NOMO-1 treated with dmso at 0.1 percent for 144 hours (cell line): Measurements from ENCODE around the gene CXCR6.

Source experiments
- DNase-seq: peaks from one replicate; lab custom pipeline; 2025; ENCODE audit not compliant: unreplicated experiment; lab: John Stamatoyannopoulos, UW

Gene CXCR6

GRCh38 chr3:45943207-45943846 is at the start of gene CXCR6:
TSS of gene CXCR6 (plus strand) at chr3:45943464. CDS start at chr3:45946482, 3,018 bp downstream.
- no peak for DNase-seq

GRCh38 chr3:45894015-45894414 is 49.2 kb upstream of the CXCR6 start:
- no peak for DNase-seq

GRCh38 chr3:45895686-45896468 is 47.4 kb upstream of the CXCR6 start:
- DNase-seq, result no peak

- no peak for DNase-seq
Observed at GRCh38 chr3:45896956-45897355, 46.3 kb upstream of the CXCR6 start.

GRCh38 chr3:45904931-45905330 is 38.3 kb upstream of the CXCR6 start:
- DNase-seq, result no peak

- no peak for DNase-seq
Observed at GRCh38 chr3:45905755-45906154, 37.5 kb upstream of the CXCR6 start.

GRCh38 chr3:45906681-45907407 is 36.4 kb upstream of the CXCR6 start:
- no peak for DNase-seq

- DNase-seq, result no peak
Observed at GRCh38 chr3:45907769-45908705, 35.2 kb upstream of the CXCR6 start.

- no peak for DNase-seq
Observed at GRCh38 chr3:45908761-45909160, 34.5 kb upstream of the CXCR6 start.

- DNase-seq, result no peak
Observed at GRCh38 chr3:45909542-45909941, 33.7 kb upstream of the CXCR6 start.

- DNase-seq, result no peak
Observed at GRCh38 chr3:45910892-45911291, 32.4 kb upstream of the CXCR6 start.

- no peak for DNase-seq
Observed at GRCh38 chr3:45911511-45912226, 31.6 kb upstream of the CXCR6 start.

GRCh38 chr3:45912435-45912834 is 30.8 kb upstream of the CXCR6 start:
- no peak for DNase-seq

GRCh38 chr3:45914362-45915058 is 28.8 kb upstream of the CXCR6 start:
- no peak for DNase-seq

GRCh38 chr3:45915059-45915439 is 28.2 kb upstream of the CXCR6 start:
- DNase-seq, result no peak

GRCh38 chr3:45915518-45916231 is 27.6 kb upstream of the CXCR6 start:
- DNase-seq, result no peak

GRCh38 chr3:45917146-45917898 is 25.9 kb upstream of the CXCR6 start:
- DNase-seq, result no peak
